GM18951 (cell line): ENCODE results near the gene EOLA2.
"Not testable (repeated sequence)": the region's sequence is repeated elsewhere in the genome, so short reads cannot be mapped to it uniquely, and the experiment has no call there.

Experiments used
- POLR2A ChIP-seq: IDR thresholded peaks from 4 replicates; pipeline ENCODE4 v1.6.1; 2011; ENCODE audit warnings: mild to moderate bottlenecking; ENCODE audit not compliant: insufficient read length, insufficient read depth; ENCODE audit errors: extremely low read depth
- in situ Hi-C: fragments of 300-500 bp; cut with MboI; formaldehyde crosslinking; loops from one replicate; pipeline ENCODE4 v1.12.0; 2022; ENCODE audit warnings: low sequenced_read_pairs, mixed read lengths, inconsistent platforms; ENCODE audit not compliant: unreplicated experiment

The EOLA2 gene

GRCh38 chrX:149939905-149940673 is 1.8 kb upstream of the EOLA2 start:
- in situ Hi-C loops = loop anchor here (10.0 kb wide), 1 partner anchor 405 kb away; no protein-coding TSS in a partner anchor
- TF ChIP-seq POLR2A = peak; percentile 29

GRCh38 chrX:149939655-149939904 is 1.3 kb upstream of the EOLA2 start:
- in situ Hi-C loops = no loop called here

GRCh38 chrX:149938881-149939654 is 777 bp upstream of the EOLA2 start:
- in situ Hi-C loops = no loop called here
- no peak for TF ChIP-seq POLR2A

More at GRCh38 chrX:149939655-149939904, 1.3 kb upstream of the EOLA2 start:
- no peak for TF ChIP-seq POLR2A

GRCh38 chrX:149937871-149938426 is 342 bp downstream of the EOLA2 start:
- in situ Hi-C loops = no loop called here
- TF ChIP-seq POLR2A = peak; percentile 70

- in situ Hi-C loops = not testable (repeated sequence)
Measured at GRCh38 chrX:149937328-149937727, 963 bp downstream of the EOLA2 start.

GRCh38 chrX:149933547-149933946 is 4.7 kb downstream of the EOLA2 start:
- in situ Hi-C loops = not testable (repeated sequence)

- in situ Hi-C loops = not testable (repeated sequence)
Measured at GRCh38 chrX:149932970-149933369, 5.3 kb downstream of the EOLA2 start.

GRCh38 chrX:149932150-149932549 is 6.1 kb downstream of the EOLA2 start:
- in situ Hi-C loops = not testable (repeated sequence)

GRCh38 chrX:149931355-149931754 is 6.9 kb downstream of the EOLA2 start:
- in situ Hi-C loops = not testable (repeated sequence)

- in situ Hi-C loops = not testable (repeated sequence)
Measured at GRCh38 chrX:149929400-149929799, 8.9 kb downstream of the EOLA2 start, which contains the start of gene HSFX4. TSS of gene HSFX4 (plus strand) at chrX:149929573. CDS start at chrX:149929645, 72 bp downstream.

GRCh38 chrX:149928635-149929034 is 9.7 kb downstream of the EOLA2 start:
- in situ Hi-C loops = not testable (repeated sequence)

GRCh38 chrX:149927964-149928258 is 10.4 kb downstream of the EOLA2 start:
- in situ Hi-C loops = not testable (repeated sequence)

- in situ Hi-C loops = not testable (repeated sequence)
Measured at GRCh38 chrX:149927245-149927963, 10.9 kb downstream of the EOLA2 start.

- in situ Hi-C loops = not testable (repeated sequence)
Measured at GRCh38 chrX:149924434-149924833, 13.9 kb downstream of the EOLA2 start.

- in situ Hi-C loops = not testable (repeated sequence)
Measured at GRCh38 chrX:149923836-149924235, 14.5 kb downstream of the EOLA2 start.
